ENCODE results near the gene SI.

The SI gene

DNA sequence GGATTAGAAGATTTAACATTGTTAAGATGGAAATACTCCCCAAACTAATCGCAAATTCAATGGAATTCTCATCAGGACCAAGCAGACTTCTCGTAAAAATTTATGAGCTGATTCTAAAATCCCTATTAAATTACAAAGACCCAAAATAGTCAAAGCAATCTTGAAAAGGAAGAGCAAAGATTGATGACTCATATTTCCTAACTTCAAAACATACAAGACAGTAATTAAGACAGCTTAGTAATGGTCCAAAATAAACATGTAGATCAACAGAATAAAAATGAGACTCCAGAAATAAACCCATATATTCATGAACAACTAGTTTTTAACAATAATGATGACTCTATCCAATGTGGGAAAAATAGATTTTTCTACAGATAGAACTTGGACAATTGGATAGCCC is 148.7 kb downstream of the SI start:
- H3K4me1 Mint-ChIP-seq, result no peaks in the 10 kb centered on the region
- no peak overlapping the region for H3K27ac Mint-ChIP-seq
- no peak overlapping the region for H3K4me3 Mint-ChIP-seq
- DNase-seq (no peak), ATAC-seq (replicated peaks) (no peak)
- no peaks in the 10 kb centered on the region for H3K36me3 Mint-ChIP-seq
- H3K9me3 Mint-ChIP-seq, result peaks cover 3 to 10% of the 10 kb centered on the region in 2 donors
- no peaks in the 10 kb centered on the region for H3K27me3 Mint-ChIP-seq

Measured in stimulated activated naive B cell treated with anti-CD40 and anti-IgM and Interleukin-4, amounts not matched to agents 10 μg/mL and 1 μg/mL and 100 μg/mL, for 72 hours (primary cell).